ENCODE results near the gene ESR1.

DNA sequence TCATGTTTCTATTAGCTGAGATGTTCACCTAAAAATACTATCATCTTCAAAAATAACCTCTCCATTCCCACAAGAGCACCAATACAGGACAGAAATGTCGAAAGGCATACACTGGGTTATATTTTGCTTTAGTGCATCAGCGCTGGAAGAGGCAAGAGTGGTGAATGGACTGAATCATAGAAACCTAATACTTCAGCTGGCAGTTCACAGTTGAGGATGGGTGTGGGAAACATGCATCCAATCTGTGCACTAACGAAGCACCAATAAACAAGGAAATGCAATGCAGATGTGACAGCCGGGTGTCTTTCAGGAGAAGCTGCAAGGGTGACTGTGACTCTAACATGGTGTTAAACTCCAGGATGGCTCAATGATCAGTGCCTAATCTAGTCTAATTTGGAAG lies 365.8 kb downstream of the ESR1 start:
- TF ChIP-seq, protein P1, sequence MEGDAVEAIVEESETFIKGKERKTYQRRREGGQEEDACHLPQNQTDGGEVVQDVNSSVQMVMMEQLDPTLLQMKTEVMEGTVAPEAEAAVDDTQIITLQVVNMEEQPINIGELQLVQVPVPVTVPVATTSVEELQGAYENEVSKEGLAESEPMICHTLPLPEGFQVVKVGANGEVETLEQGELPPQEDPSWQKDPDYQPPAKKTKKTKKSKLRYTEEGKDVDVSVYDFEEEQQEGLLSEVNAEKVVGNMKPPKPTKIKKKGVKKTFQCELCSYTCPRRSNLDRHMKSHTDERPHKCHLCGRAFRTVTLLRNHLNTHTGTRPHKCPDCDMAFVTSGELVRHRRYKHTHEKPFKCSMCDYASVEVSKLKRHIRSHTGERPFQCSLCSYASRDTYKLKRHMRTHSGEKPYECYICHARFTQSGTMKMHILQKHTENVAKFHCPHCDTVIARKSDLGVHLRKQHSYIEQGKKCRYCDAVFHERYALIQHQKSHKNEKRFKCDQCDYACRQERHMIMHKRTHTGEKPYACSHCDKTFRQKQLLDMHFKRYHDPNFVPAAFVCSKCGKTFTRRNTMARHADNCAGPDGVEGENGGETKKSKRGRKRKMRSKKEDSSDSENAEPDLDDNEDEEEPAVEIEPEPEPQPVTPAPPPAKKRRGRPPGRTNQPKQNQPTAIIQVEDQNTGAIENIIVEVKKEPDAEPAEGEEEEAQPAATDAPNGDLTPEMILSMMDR (IDR thresholded peaks at IDR 0.05): no peak
- TF ChIP-seq POLR2A (IDR thresholded peaks at IDR 0.05): no peak

All from tibial nerve (tissue), 3 donors.